ENCODE data around the gene FMN2.

Gene FMN2

DNA sequence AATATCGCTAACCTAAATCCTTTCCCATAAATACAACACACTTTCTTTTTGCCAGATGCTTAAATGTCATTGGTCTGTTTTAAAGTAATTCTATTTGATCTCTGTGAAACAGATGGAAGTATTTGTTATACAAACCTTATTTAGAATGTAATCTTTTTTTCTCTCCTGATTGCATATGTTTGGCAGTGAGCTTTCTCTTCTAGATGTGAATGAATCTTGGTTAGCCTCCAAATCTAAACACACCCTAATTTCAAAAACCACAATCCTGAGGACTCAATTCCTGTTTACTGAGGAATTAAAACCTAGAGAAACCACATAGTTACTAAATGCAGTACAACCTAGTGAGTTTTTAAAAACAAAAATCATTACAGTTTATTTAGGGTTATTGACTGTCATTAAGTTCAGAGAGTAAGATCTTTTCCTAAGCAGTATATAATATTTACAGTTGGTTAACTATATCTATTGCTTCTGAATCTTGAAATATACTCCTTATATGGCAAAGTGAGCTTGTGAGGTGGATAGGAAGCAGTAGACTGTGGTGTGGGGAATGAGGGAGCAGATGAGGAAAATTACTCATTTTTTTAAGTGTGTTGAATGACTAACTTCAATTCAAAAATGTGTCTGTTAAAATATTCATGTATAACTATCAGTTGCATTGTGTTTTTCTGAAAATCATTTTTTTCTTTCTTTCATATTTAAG lies 218.7 kb downstream of the FMN2 start:
- H3K36me3 ChIP-seq (ENCODE audit: control insufficient read depth, insufficient read depth, low read length): no peaks in the 10 kb centered on the region
- H3K9ac ChIP-seq: no peak overlapping the region
- H3K27me3 ChIP-seq (ENCODE audit: control insufficient read depth, insufficient read depth, low read length): no peaks in the 10 kb centered on the region
- no peak overlapping the region for H3K4me2 ChIP-seq (ENCODE audit: low read length)
- no peak overlapping the region for H3K4me3 ChIP-seq (ENCODE audit: low read depth, low read length)
- no peaks in the 10 kb centered on the region for H3K4me1 ChIP-seq
- TF ChIP-seq, protein P1, sequence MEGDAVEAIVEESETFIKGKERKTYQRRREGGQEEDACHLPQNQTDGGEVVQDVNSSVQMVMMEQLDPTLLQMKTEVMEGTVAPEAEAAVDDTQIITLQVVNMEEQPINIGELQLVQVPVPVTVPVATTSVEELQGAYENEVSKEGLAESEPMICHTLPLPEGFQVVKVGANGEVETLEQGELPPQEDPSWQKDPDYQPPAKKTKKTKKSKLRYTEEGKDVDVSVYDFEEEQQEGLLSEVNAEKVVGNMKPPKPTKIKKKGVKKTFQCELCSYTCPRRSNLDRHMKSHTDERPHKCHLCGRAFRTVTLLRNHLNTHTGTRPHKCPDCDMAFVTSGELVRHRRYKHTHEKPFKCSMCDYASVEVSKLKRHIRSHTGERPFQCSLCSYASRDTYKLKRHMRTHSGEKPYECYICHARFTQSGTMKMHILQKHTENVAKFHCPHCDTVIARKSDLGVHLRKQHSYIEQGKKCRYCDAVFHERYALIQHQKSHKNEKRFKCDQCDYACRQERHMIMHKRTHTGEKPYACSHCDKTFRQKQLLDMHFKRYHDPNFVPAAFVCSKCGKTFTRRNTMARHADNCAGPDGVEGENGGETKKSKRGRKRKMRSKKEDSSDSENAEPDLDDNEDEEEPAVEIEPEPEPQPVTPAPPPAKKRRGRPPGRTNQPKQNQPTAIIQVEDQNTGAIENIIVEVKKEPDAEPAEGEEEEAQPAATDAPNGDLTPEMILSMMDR (IDR thresholded peaks at IDR 0.05): no peak
- no peaks in the 10 kb centered on the region for H3K9me3 ChIP-seq (ENCODE audit: control insufficient read depth, low read length)
- H3K79me2 ChIP-seq: no peaks in the 10 kb centered on the region
- no peak overlapping the region for H2AFZ ChIP-seq
- no peak overlapping the region for H3K27ac ChIP-seq

DNA sequence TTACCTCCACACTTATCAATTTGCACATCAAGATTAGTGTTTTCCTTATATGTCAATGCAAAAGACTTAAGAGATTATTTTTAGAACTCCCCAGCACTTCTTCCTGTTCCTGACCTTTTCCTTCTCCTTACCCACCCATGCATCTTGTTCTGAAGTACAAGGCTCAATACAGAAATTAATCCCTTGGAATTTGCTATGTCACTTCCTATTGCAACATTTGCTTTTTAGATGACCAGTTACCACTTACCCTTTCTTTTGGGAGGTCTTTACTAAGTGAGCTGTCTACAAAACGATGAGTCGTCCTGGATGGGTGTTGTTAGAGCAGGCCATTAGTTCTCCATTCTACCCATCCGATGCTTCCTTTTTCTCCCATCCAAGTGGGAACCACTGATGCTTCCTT lies 221.2 kb downstream of the FMN2 start:
- Histone ChIP-seq H3K4me1 (no peaks in the 10 kb centered on the region), H3K36me3 (ENCODE audit: control insufficient read depth, insufficient read depth, low read length) (no peaks in the 10 kb centered on the region), H3K9me3 (ENCODE audit: control insufficient read depth, low read length) (no peaks in the 10 kb centered on the region), H3K79me2 (no peaks in the 10 kb centered on the region), H2AFZ (no peak overlapping the region), H3K4me2 (ENCODE audit: low read length) (no peak overlapping the region), H3K9ac (no peak overlapping the region), H3K27ac (no peak overlapping the region), H3K27me3 (ENCODE audit: control insufficient read depth, insufficient read depth, low read length) (no peaks in the 10 kb centered on the region), H3K4me3 (ENCODE audit: low read depth, low read length) (no peak overlapping the region)
- TF ChIP-seq, protein P1 (IDR thresholded peaks at IDR 0.05): no peak

DNA sequence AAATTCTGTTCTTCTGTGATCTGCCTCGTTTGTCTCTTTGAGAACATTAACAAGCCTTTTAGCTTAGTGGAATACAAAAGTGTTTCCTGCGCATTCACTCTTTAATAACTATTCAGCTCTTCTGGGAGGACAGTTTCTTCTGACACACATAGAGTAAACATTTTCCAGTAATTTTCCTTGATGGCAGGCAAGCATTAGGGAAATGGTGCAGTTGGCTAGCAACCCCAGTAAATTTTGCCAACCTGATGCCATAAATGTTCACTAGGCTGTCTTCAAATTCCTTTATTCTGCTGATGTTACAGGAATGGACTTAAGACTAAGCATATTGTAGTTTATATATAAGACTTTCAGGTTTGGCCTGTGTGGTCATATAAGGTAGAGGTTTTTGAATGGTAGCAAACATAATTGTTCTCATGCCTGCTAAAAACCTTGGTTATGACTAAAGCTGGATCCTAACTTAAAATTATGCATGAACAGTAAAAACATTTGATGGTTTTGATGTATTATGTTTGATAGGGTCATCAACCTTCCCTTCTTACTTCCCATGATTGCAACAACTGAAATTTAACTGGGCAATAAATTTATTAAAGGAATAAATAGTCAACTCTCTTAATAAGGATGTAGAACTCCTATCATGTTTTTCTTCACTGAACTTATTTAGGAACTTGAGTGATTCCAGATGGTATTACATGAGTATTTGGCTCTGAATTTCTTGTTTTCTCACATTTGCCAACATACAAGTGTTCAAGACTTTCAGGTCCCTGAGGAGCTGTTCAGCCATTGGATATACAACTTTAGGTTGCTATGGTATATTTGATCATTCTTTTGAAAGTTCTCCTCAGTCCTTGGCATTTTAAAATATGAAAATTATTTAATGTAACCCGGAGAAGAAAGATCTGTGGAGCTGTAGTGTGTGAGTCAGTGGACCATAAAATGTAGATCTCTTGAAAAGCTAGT lies 223.4 kb downstream of the FMN2 start:
- Histone ChIP-seq H3K79me2 (no peaks in the 10 kb centered on the region), H3K36me3 (ENCODE audit: control insufficient read depth, insufficient read depth, low read length) (no peaks in the 10 kb centered on the region), H3K27me3 (ENCODE audit: control insufficient read depth, insufficient read depth, low read length) (no peaks in the 10 kb centered on the region), H3K27ac (no peak overlapping the region), H2AFZ (no peak overlapping the region), H3K9ac (no peak overlapping the region), H3K4me1 (no peaks in the 10 kb centered on the region), H3K4me2 (ENCODE audit: low read length) (no peak overlapping the region), H3K4me3 (ENCODE audit: low read depth, low read length) (no peak overlapping the region), H3K9me3 (ENCODE audit: control insufficient read depth, low read length) (no peaks in the 10 kb centered on the region)
- TF ChIP-seq, protein P1 (IDR thresholded peaks at IDR 0.05): no peak

DNA sequence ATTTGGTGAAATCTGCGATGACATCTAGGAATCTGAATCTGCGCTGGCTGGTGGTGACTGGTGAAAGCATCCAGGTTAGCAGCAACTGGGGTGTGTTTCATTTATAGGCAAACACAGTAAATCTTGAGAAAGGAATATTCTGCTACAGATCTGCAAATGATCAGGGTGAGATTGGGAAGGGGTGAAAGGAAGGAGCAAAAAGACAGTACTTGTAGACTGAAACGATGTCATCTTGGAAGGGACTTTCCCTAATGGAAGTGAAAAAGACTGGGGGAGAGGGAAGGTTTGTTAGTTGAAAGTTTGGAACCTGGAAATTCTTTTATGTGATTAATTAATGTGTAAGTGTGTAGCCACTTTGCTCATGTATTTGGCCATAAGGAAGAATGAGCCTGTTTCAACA lies 228.3 kb downstream of the FMN2 start:
- Histone ChIP-seq H3K4me3 (ENCODE audit: low read depth, low read length) (no peak overlapping the region), H2AFZ (no peak overlapping the region), H3K9ac (no peak overlapping the region), H3K4me1 (no peaks in the 10 kb centered on the region), H3K27ac (no peak overlapping the region), H3K4me2 (ENCODE audit: low read length) (no peak overlapping the region), H3K79me2 (no peaks in the 10 kb centered on the region), H3K36me3 (ENCODE audit: control insufficient read depth, insufficient read depth, low read length) (no peaks in the 10 kb centered on the region), H3K27me3 (ENCODE audit: control insufficient read depth, insufficient read depth, low read length) (no peaks in the 10 kb centered on the region), H3K9me3 (ENCODE audit: control insufficient read depth, low read length) (no peaks in the 10 kb centered on the region)
- TF ChIP-seq, protein P1 (IDR thresholded peaks at IDR 0.05): no peak
